Measurements from ENCODE around the gene PMM2.
"Not testable (repeated sequence)": the region's sequence is repeated elsewhere in the genome, so short reads cannot be mapped to it uniquely, and the experiment has no call there.

PMM2 gene

GRCh38 chr16:8831871-8832716 lies 34.5 kb downstream of the PMM2 start:
- ChIA-PET CTCF (no interaction called here), POLR2A (no interaction called here)
- DNase-seq (ENCODE audit: extremely low spot score), result no peak
- TF ChIP-seq NFRKB (IDR thresholded peaks at IDR 0.05) (no peak), L3MBTL2 (conservative IDR thresholded peaks at IDR 0.05) (no peak), FOXM1 (IDR thresholded peaks at IDR 0.05; ENCODE audit: borderline replicate concordance) (no peak), SP1 (IDR thresholded peaks at IDR 0.05) (no peak), CTBP1 (IDR thresholded peaks at IDR 0.05; ENCODE audit: borderline replicate concordance) (no peak), FOXA1 (IDR thresholded peaks at IDR 0.05) (no peak), HDGF (IDR thresholded peaks at IDR 0.05; ENCODE audit: borderline replicate concordance) (no peak), PKNOX1 (IDR thresholded peaks at IDR 0.05) (no peak), LEF1 (IDR thresholded peaks at IDR 0.05; ENCODE audit: borderline replicate concordance) (no peak), ELF4 (IDR thresholded peaks at IDR 0.05) (no peak), ARNT (IDR thresholded peaks at IDR 0.05) (no peak), ZNF384 (IDR thresholded peaks at IDR 0.05) (no peak)

- no peak for DNase-seq (ENCODE audit: extremely low spot score)
- ChIA-PET POLR2A (no interaction called here), CTCF (no interaction called here)
- no peak for TF ChIP-seq ARNT (IDR thresholded peaks at IDR 0.05)
Measured at GRCh38 chr16:8832717-8833105, 35.1 kb downstream of the PMM2 start.

GRCh38 chr16:8836797-8837196 lies 39.2 kb downstream of the PMM2 start:
- CTCF ChIA-PET; DNase-seq (ENCODE audit: extremely low spot score); POLR2A ChIA-PET: not testable (repeated sequence)

- POLR2A ChIA-PET, result not testable (repeated sequence)
Measured at GRCh38 chr16:8837594-8837993, 40.0 kb downstream of the PMM2 start.

GRCh38 chr16:8842016-8842415 lies 44.4 kb downstream of the PMM2 start:
- POLR2A ChIA-PET; CTCF ChIA-PET; DNase-seq (ENCODE audit: extremely low spot score): not testable (repeated sequence)

More at GRCh38 chr16:8837594-8837993, 40.0 kb downstream of the PMM2 start:
- CTCF ChIA-PET; DNase-seq (ENCODE audit: extremely low spot score): not testable (repeated sequence)

GRCh38 chr16:8843296-8843695 lies 45.7 kb downstream of the PMM2 start:
- POLR2A ChIA-PET; CTCF ChIA-PET; DNase-seq (ENCODE audit: extremely low spot score): not testable (repeated sequence)

- CTCF ChIA-PET, result no interaction called here
- POLR2A ChIA-PET, result no interaction called here
- TF ChIP-seq ARNT (IDR thresholded peaks at IDR 0.05) (no peak), HDGF (IDR thresholded peaks at IDR 0.05; ENCODE audit: borderline replicate concordance) (no peak), FOXM1 (IDR thresholded peaks at IDR 0.05; ENCODE audit: borderline replicate concordance) (no peak), BHLHE40 (IDR thresholded peaks at IDR 0.05; ENCODE audit: borderline replicate concordance) (no peak), NFRKB (IDR thresholded peaks at IDR 0.05) (no peak), FOXK2 (IDR thresholded peaks at IDR 0.05) (no peak), ZNF384 (IDR thresholded peaks at IDR 0.05) (no peak), ELF4 (IDR thresholded peaks at IDR 0.05) (no peak), FOXA1 (IDR thresholded peaks at IDR 0.05) (no peak), LEF1 (IDR thresholded peaks at IDR 0.05; ENCODE audit: borderline replicate concordance) (no peak), SUZ12 (IDR thresholded peaks at IDR 0.05) (no peak), CTBP1 (IDR thresholded peaks at IDR 0.05; ENCODE audit: borderline replicate concordance) (no peak), L3MBTL2 (conservative IDR thresholded peaks at IDR 0.05) (no peak), SP1 (IDR thresholded peaks at IDR 0.05) (no peak)
- DNase-seq (ENCODE audit: extremely low spot score), result no peak
Measured at GRCh38 chr16:8845699-8846298, 48.2 kb downstream of the PMM2 start.

GRCh38 chr16:8846401-8846932 lies 48.8 kb downstream of the PMM2 start:
- ChIA-PET POLR2A (no interaction called here), CTCF (no interaction called here)
- no peak for DNase-seq (ENCODE audit: extremely low spot score)
- TF ChIP-seq L3MBTL2 (conservative IDR thresholded peaks at IDR 0.05), result no peak
- no peak for TF ChIP-seq HDGF (IDR thresholded peaks at IDR 0.05; ENCODE audit: borderline replicate concordance)
- no peak for TF ChIP-seq ARNT (IDR thresholded peaks at IDR 0.05)
- no peak for TF ChIP-seq ELF4 (IDR thresholded peaks at IDR 0.05)
- TF ChIP-seq CTBP1 (IDR thresholded peaks at IDR 0.05; ENCODE audit: borderline replicate concordance), result no peak
- no peak for TF ChIP-seq ZNF384 (IDR thresholded peaks at IDR 0.05)
- no peak for TF ChIP-seq FOXA1 (IDR thresholded peaks at IDR 0.05)
- no peak for TF ChIP-seq SUZ12 (IDR thresholded peaks at IDR 0.05)
- TF ChIP-seq FOXK2 (IDR thresholded peaks at IDR 0.05), result no peak
- TF ChIP-seq PKNOX1 (IDR thresholded peaks at IDR 0.05), result no peak
- no peak for TF ChIP-seq SP1 (IDR thresholded peaks at IDR 0.05)
- TF ChIP-seq LEF1 (IDR thresholded peaks at IDR 0.05; ENCODE audit: borderline replicate concordance), result no peak
- no peak for TF ChIP-seq NFRKB (IDR thresholded peaks at IDR 0.05)
- no peak for TF ChIP-seq TARDBP (IDR thresholded peaks at IDR 0.05)
- no peak for TF ChIP-seq BHLHE40 (IDR thresholded peaks at IDR 0.05; ENCODE audit: borderline replicate concordance)
- TF ChIP-seq FOXM1 (IDR thresholded peaks at IDR 0.05; ENCODE audit: borderline replicate concordance), result no peak
